ENCODE data around the gene AHNAK. TPM values are rescaled to one million over a fixed set of nuclear protein-coding genes. Genes with fewer than 3 reads are reported as not detected.

The AHNAK gene
- total and polyA plus RNA-seq, 5 donors from 2014 or later: 22.3 to 852 (median 47.1) TPM

DNA sequence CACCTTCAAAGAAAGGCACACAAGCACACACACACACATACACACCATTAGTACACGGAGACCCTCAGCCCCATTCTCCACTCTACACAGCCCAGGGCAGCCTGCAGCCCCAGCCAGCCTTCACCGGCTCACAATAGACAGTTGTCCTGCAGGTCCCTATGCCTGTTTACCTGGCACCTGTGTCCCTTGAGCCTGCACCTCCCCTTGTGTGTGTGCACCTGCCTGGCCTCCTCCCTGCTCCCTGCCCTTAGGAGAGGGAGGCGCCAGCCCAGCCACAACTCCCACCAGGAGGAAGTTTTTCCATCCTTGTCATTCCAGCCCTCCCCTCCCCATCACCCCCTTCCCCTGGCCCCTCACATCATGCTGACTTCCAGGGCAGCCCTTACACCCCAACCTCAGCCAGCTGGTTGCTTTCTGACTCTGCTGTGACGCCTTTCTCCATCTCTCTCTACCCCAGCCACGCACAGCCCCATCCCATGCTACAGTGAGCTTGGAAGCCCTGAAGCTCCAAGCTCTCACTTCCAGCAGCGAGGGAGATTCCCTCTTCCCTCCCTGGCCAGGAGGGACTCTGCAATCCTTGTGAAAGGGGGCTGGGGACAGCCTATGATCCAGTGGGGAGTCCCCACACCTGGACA lies 4.4 kb downstream of the AHNAK start:
- Histone ChIP-seq H3K27me3 (ENCODE audit: control insufficient read depth, insufficient read depth, low read length) (no peaks in the 10 kb centered on the region), H3K4me3 (ENCODE audit: low read depth, low read length) (peak overlapping the region; percentile 84), H3K36me3 (ENCODE audit: control insufficient read depth, insufficient read depth, low read length) (no peaks in the 10 kb centered on the region), H3K9me3 (ENCODE audit: control insufficient read depth in 2 of 2, low read length in 2 of 2) (no peaks in the 10 kb centered on the region), H3K4me1 (ENCODE audit: control insufficient read depth, insufficient read depth, low read length, poor library complexity, severe bottlenecking) (peaks cover 74% of the 10 kb centered on the region), H3K27ac (ENCODE audit: insufficient read depth, low read length, poor library complexity, severe bottlenecking) (peak overlapping the region; percentile 88)
- no peak for DNase-seq
- ATAC-seq (ENCODE audit: low read depth in 2 of 2): no peak
- Mint-ChIP-seq H3K9me3 (peaks cover 0 to 2% (median 0%) of the 10 kb centered on the region in 7 donors), H3K4me3 (peak overlapping the region; percentile 96 to 99 (median 98)), H3K36me3 (peaks cover 5% of the 10 kb centered on the region), H3K27me3 (no peaks in the 10 kb centered on the region), H3K27ac (peak overlapping the region; percentile 88 to 95 (median 92)), H3K4me1 (peaks cover 7 to 73% (median 35%) of the 10 kb centered on the region in 4 donors)

DNA sequence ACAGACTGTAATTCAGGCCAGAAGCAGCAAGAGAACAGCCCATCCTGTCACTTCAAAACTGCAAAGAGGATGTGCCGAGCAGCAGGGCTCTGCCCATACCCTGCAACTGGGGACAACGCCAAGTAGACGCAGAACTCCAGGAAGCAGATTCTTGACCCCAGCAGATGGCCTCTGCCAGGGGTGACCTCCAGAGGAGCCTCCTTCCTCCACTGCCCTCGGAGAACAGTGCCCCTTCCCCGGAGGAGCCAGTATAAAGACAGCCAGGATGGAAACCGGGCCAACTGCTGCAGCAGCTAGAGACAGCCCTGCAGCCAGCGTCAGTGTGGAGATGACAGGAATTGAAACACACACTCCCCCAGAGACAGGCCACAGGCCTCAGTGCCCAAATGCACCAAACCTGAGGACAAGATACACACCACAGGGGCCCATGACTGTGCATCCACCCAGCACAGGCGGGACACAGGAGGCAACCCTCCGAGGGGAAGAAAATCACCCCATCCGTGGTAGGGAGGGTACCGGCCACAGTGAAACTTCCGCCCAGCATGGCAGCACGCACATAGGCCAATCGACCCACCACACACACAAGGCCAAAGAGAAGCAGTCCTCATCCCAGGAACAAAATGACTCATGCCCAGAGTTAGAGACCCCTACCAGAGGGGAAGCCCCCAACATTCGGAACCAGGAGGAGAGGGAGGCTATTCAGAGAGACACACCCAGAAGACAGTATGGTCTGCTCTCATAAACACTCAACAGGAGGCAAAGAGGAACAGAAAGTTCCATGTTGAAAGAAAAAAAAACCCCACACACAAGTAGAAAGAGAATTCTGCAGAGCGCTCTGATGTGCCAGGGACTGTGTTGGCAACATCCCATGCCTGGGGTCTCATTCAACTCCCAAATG lies 5.6 kb downstream of the AHNAK start:
- H3K36me3 Mint-ChIP-seq: peaks cover 9% of the 10 kb centered on the region
- H3K4me1 Mint-ChIP-seq: peaks cover 7 to 76% (median 41%) of the 10 kb centered on the region in 4 donors
- H3K27ac Mint-ChIP-seq: peak overlapping the region; percentile 88 to 95 (median 92)
- peak overlapping the region; percentile 96 to 99 (median 98) for H3K4me3 Mint-ChIP-seq
- peak overlapping the region; percentile 88 for H3K27ac ChIP-seq (ENCODE audit: insufficient read depth, low read length, poor library complexity, severe bottlenecking)
- H3K9me3 Mint-ChIP-seq: peaks cover 0 to 2% (median 0%) of the 10 kb centered on the region in 7 donors
- H3K36me3 ChIP-seq (ENCODE audit: control insufficient read depth, insufficient read depth, low read length): peaks cover 8% of the 10 kb centered on the region
- ATAC-seq (ENCODE audit: low read depth in 2 of 2) (peak; percentile 4 to 6), DNase-seq (peak in 1 of 3 donors; percentile 47)
- no peaks in the 10 kb centered on the region for H3K27me3 Mint-ChIP-seq
- H3K4me1 ChIP-seq (ENCODE audit: control insufficient read depth, insufficient read depth, low read length, poor library complexity, severe bottlenecking): peaks cover 69% of the 10 kb centered on the region
- H3K9me3 ChIP-seq (ENCODE audit: control insufficient read depth in 2 of 2, low read length in 2 of 2): no peaks in the 10 kb centered on the region
- no peaks in the 10 kb centered on the region for H3K27me3 ChIP-seq (ENCODE audit: control insufficient read depth, insufficient read depth, low read length)
- peak overlapping the region; percentile 84 for H3K4me3 ChIP-seq (ENCODE audit: low read depth, low read length)

DNA sequence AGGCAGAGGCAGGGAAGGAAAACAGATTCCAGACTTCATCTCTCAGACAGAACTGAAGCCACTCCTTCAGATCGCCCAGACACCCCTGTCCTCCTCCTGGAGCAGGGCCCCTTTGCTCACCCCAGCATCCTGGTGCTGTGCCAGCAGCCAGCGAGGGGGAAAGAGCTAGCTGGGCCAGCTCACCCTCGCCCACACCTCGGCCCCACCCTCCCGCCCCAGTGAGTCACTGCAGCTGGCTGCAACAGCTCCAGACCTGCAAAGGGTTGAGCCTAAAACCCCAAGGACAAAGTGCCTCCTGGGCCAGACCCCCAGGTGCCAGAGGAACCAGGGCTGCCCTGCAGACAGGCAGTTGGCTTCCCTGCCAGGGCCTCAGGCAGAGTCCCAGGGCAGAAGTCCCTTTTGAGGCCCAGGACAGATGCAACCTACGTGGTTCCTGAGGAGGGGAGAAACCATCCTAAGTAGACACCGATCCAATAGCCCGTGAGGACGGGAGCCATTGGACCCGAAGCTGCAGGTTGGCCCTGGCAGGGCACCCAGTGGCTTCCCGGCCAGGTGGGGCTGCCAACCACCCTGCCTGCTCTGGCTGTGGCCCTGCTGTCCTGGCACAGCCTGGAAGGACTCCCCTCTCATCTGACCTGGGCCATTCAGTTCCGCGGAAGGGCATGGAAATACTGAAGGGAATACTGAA lies 7.2 kb downstream of the AHNAK start:
- Mint-ChIP-seq H3K27me3 (no peaks in the 10 kb centered on the region), H3K9me3 (peaks cover 0 to 2% (median 0%) of the 10 kb centered on the region in 7 donors), H3K4me1 (peaks cover 7 to 71% (median 40%) of the 10 kb centered on the region in 4 donors), H3K27ac (peak overlapping the region; percentile 88 to 91 (median 88)), H3K4me3 (peak overlapping the region; percentile 79 to 99 (median 82)), H3K36me3 (peaks cover 9% of the 10 kb centered on the region)
- H3K27me3 ChIP-seq (ENCODE audit: control insufficient read depth, insufficient read depth, low read length): no peaks in the 10 kb centered on the region
- DNase-seq: peak in 1 of 3 donors; percentile 51
- peak; percentile 23 to 33 for ATAC-seq (ENCODE audit: low read depth in 2 of 2)
- no peaks in the 10 kb centered on the region for H3K9me3 ChIP-seq (ENCODE audit: control insufficient read depth in 2 of 2, low read length in 2 of 2)
- H3K36me3 ChIP-seq (ENCODE audit: control insufficient read depth, insufficient read depth, low read length): peaks cover 24% of the 10 kb centered on the region
- peaks cover 67% of the 10 kb centered on the region for H3K4me1 ChIP-seq (ENCODE audit: control insufficient read depth, insufficient read depth, low read length, poor library complexity, severe bottlenecking)
- peak overlapping the region; percentile 63 for H3K4me3 ChIP-seq (ENCODE audit: low read depth, low read length)
- peak overlapping the region; percentile 88 for H3K27ac ChIP-seq (ENCODE audit: insufficient read depth, low read length, poor library complexity, severe bottlenecking)

DNA sequence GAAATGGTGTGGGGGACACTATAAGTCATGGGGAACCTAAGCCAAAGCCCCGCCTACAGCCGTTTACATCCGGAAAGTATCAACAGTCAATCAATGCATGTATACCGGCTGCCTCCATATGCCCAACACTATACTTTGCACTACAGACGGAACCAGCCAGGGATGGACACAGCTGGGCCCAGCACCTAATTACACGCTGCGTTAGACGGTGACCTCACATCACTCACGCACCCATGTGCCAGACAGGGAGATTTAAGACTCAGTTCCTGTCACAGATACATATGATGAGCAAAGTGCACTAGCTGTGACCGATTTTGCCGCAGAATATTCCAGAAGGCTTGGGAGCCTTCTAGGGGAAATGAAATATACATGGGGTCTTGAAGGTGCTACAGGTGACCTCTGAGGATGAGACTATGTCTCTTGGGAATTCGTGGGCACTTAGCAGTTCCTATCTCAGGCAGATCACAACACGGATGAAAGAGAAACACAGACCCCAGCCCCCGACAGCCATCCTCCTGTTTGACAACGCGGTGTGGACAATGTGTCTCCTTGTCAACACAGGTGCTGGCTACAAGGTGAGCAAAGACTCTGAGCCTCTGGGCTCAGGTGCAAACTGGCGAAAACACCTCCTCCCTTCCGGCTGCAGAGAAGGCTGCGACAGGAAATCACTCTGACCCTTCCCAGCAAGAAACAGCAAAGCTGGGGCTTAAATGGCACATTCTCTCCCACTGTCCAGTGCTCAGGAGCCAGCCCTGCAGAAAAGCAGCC lies 8.0 kb downstream of the AHNAK start:
- H3K4me3 Mint-ChIP-seq: peak overlapping the region; percentile 79 to 99 (median 82)
- H3K27ac Mint-ChIP-seq: peak overlapping the region; percentile 88 to 91 (median 88)
- H3K36me3 ChIP-seq (ENCODE audit: control insufficient read depth, insufficient read depth, low read length): peaks cover 32% of the 10 kb centered on the region
- peaks cover 60% of the 10 kb centered on the region for H3K4me1 ChIP-seq (ENCODE audit: control insufficient read depth, insufficient read depth, low read length, poor library complexity, severe bottlenecking)
- no peaks in the 10 kb centered on the region for H3K27me3 Mint-ChIP-seq
- no peaks in the 10 kb centered on the region for H3K27me3 ChIP-seq (ENCODE audit: control insufficient read depth, insufficient read depth, low read length)
- no peak for ATAC-seq (ENCODE audit: low read depth in 2 of 2)
- no peaks in the 10 kb centered on the region for H3K9me3 Mint-ChIP-seq
- H3K4me1 Mint-ChIP-seq: peaks cover 7 to 68% (median 37%) of the 10 kb centered on the region in 4 donors
- peak overlapping the region; percentile 63 for H3K4me3 ChIP-seq (ENCODE audit: low read depth, low read length)
- H3K27ac ChIP-seq (ENCODE audit: insufficient read depth, low read length, poor library complexity, severe bottlenecking): peak overlapping the region; percentile 65
- peak in 1 of 3 donors; percentile 39 for DNase-seq
- no peaks in the 10 kb centered on the region for H3K9me3 ChIP-seq (ENCODE audit: control insufficient read depth in 2 of 2, low read length in 2 of 2)
- peaks cover 15% of the 10 kb centered on the region for H3K36me3 Mint-ChIP-seq

DNA sequence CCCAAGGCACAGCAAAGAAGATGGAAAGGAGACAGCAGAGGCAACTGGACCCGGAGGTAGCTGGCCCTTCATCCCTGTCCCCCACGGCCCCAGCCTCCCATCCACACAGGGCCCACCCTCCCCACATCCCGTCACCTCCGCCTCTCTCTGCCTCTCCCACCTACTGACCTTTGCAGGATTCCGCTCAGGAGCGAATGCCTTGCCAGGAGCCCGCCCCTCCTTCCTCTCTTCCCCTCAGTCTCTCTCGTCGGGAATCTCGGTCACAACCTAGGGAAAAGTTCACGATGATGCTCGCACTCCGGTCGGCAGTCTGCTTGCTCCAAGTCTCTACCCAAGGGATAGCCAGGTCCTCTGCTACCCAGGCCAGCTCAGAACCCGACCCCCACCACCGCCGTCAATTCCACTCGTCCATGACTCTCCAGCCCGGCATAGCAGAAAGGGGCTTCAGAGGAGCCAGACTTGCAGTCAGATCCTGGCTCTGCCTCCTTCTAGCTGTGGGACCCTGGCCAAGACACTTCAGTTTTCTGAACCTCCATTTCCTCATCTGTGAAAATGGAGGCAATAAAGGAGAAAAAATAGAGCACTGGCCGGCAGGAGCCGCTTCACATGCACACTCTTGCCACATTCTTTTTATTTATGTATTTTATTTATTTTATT lies 10.2 kb downstream of the AHNAK start:
- ATAC-seq (ENCODE audit: low read depth in 2 of 2) (no peak), DNase-seq (no peak)
- Histone ChIP-seq H3K9me3 (ENCODE audit: control insufficient read depth in 2 of 2, low read length in 2 of 2) (no peaks in the 10 kb centered on the region), H3K27ac (ENCODE audit: insufficient read depth, low read length, poor library complexity, severe bottlenecking) (no peak overlapping the region), H3K4me3 (ENCODE audit: low read depth, low read length) (no peak overlapping the region), H3K4me1 (ENCODE audit: control insufficient read depth, insufficient read depth, low read length, poor library complexity, severe bottlenecking) (peaks cover 38% of the 10 kb centered on the region), H3K36me3 (ENCODE audit: control insufficient read depth, insufficient read depth, low read length) (peaks cover 54% of the 10 kb centered on the region), H3K27me3 (ENCODE audit: control insufficient read depth, insufficient read depth, low read length) (no peaks in the 10 kb centered on the region)
- Mint-ChIP-seq H3K9me3 (no peaks in the 10 kb centered on the region), H3K27ac (peak overlapping the region in 2 of 3 donors; percentile 73 to 88), H3K4me3 (peak overlapping the region in 2 of 4 donors; percentile 17 to 36), H3K27me3 (no peaks in the 10 kb centered on the region), H3K36me3 (peaks cover 27% of the 10 kb centered on the region), H3K4me1 (peaks cover 10 to 54% (median 32%) of the 10 kb centered on the region in 4 donors)

DNA sequence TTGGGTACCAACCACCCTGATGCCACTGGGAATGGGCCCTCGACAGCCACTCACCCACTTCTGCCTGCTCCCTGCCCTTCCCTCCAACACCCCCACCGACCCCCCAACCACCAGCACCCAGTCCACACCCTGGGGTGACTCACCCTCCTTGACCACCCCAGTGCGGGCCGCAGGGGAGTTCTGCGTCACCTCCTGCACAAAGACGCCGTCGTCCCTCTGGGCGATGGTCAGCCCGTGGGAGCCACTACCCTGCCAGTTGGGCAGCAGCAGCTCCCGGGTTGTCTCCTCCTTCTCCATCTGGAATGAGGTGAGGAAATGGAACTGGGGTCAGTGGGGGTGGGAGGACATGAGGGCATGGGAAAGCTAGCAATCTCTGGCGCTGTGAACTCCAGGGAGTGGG lies 10.8 kb downstream of the AHNAK start:
- H3K9me3 Mint-ChIP-seq: no peaks in the 10 kb centered on the region
- H3K36me3 Mint-ChIP-seq: peaks cover 32% of the 10 kb centered on the region
- no peak for DNase-seq
- H3K9me3 ChIP-seq (ENCODE audit: control insufficient read depth in 2 of 2, low read length in 2 of 2): no peaks in the 10 kb centered on the region
- no peaks in the 10 kb centered on the region for H3K27me3 Mint-ChIP-seq
- ATAC-seq (ENCODE audit: low read depth in 2 of 2): no peak
- no peaks in the 10 kb centered on the region for H3K27me3 ChIP-seq (ENCODE audit: control insufficient read depth, insufficient read depth, low read length)
- peaks cover 32% of the 10 kb centered on the region for H3K4me1 ChIP-seq (ENCODE audit: control insufficient read depth, insufficient read depth, low read length, poor library complexity, severe bottlenecking)
- H3K4me3 ChIP-seq (ENCODE audit: low read depth, low read length): no peak overlapping the region
- H3K4me3 Mint-ChIP-seq: no peak overlapping the region
- no peak overlapping the region for H3K27ac ChIP-seq (ENCODE audit: insufficient read depth, low read length, poor library complexity, severe bottlenecking)
- H3K27ac Mint-ChIP-seq: no peak overlapping the region
- peaks cover 11 to 48% (median 27%) of the 10 kb centered on the region in 4 donors for H3K4me1 Mint-ChIP-seq
- H3K36me3 ChIP-seq (ENCODE audit: control insufficient read depth, insufficient read depth, low read length): peaks cover 60% of the 10 kb centered on the region
